Right lung (tissue), 5 donors: ENCODE measurements around the gene ATP5F1E. TPM values are rescaled to one million over a fixed set of nuclear protein-coding genes. Genes with fewer than 3 reads are reported as not detected.
"Not testable (repeated sequence)": the region's sequence is repeated elsewhere in the genome, so short reads cannot be mapped to it uniquely, and the experiment has no call there.

Experiments
- DNase-seq, 2 donors: peaks; one replicate each; pipeline ENCODE4 v3.0.0-alpha.2; 2013
- polyA plus RNA-seq, 5 donors: library from polyadenylated mRNA; unstranded; fragments of 120-200 nt; gene quantifications; one replicate each; pipeline versions ENCODE4 v1.2.1 to v1.2.3, GENCODE V29; 2013; ENCODE audit warnings: inconsistent platforms in 1 of 5, low replicate concordance in 1 of 5; ENCODE audit not compliant: insufficient read length in 5 of 5, insufficient read depth in 1 of 5

ATP5F1E gene
- polyA plus RNA-seq, 5 donors = 156 to 213 (median 203) TPM

DNA sequence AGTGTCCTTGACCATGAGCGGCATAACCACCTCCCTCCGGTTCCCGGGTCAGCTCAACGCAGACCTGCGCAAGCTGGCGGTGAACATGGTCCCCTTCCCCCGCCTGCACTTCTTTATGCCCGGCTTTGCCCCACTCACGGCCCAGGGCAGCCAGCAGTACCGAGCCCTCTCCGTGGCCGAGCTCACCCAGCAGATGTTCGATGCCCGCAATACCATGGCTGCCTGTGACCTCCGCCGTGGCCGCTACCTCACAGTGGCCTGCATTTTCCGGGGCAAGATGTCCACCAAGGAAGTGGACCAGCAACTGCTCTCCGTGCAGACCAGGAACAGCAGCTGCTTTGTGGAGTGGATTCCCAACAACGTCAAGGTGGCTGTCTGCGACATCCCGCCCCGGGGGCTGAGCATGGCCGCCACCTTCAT lies 8.0 kb downstream of the ATP5F1E start:
- DNase-seq = no peak

- no peak for DNase-seq
Measured at GRCh38 chr20:59023616-59024015, 8.5 kb downstream of the ATP5F1E start.

DNA sequence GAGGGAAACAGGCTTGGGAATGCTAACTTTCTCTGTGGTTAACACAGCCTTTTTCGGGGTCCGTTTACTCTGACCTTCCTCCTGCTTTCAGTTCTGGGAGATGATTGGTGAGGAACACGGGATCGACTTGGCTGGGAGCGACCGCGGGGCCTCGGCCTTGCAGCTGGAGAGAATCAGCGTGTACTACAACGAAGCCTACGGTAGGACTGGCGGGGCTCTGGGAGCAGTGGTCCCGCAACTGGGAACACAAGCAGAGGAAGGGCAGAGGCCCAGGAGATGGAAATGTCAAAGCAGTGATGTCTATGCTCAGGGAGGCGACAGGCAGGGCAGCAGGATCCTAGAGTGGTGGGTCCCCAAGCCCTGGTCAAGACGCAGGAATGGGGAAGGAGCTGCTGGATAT lies 9.4 kb downstream of the ATP5F1E start:
- no peak for DNase-seq

- no peak for DNase-seq
Measured at GRCh38 chr20:59020938-59021551, 11.1 kb downstream of the ATP5F1E start.

DNA sequence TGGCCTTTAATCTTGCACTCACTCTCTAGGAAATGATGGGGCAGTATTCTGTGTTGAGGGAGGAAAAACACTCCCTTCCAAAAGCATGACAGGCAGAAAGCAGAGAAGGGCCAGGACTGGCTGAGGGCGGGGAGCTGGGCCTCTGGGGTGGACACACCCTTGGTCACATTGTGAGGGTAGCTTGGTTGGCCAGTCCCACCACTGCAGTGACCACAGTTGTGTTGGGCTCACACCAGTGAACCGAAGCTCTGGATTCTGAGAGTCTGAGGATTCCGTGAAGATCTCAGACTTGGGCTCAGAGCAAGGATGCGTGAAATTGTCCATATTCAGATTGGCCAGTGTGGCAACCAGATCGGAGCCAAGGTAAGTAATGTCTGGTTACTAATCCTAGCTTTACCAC lies 12.9 kb downstream of the ATP5F1E start, which contains the start of gene TUBB1:
Gene TUBB1 (plus strand): TSS at position 213 of the 400 bp plus-strand sequence. CDS start 94 bp downstream, at position 307.
- DNase-seq = no peak

DNA sequence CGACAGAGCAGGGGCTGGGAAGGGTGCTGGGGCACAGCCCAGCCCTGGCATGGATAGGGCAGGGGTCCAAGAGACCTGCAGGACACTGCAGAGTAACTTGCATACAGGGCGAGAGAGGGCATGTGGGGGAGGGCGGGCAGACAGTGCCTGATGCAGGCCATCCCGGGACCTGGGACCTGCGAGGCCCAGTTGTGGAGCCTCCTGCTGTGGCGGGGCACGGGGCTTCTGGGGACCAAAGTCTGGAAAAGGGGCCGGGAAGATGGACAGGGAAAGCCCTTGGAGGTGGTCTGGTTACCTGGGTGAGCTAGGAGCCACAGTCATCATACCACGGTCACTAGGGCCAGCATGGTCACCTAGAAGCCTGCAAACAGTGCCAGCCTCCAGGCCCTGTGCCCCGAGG lies 13.3 kb downstream of the ATP5F1E start:
- no peak for DNase-seq

- no peak for DNase-seq
Measured at GRCh38 chr20:59017493-59018231, 14.5 kb downstream of the ATP5F1E start.

DNA sequence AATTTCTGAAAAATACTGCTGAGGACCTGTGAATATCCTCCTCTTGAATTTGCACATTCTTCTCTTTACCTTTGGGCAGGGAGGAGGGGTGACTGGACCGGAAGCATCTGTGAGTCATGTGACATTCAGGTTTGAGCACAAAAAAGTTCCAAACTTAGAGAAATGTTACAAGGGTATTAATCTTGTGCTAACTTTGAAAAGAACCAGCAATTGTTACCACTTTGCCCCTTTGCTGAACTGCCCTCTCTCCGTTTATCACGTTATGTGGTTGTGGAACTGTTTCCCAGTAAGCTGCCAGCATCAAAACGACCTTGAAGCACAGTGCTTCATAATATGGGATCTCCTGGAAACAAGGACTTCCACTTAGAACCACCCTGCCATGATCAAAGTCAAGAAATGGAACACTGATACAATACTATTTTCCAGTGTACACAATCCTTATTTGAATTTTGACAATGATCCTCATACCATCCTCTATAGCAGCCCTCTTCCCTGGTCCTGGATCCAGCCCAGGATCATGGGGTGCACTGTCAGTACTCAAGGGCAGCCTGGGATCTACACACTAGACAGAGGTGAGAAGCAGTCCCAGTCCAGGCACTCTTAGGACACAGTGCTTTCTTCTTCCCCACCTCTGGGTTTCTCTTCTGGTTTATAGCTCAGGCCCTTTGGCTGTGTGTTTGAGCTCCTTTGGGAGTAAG lies 15.2 kb downstream of the ATP5F1E start:
- DNase-seq = no peak

GRCh38 chr20:59015812-59016711 lies 16.1 kb downstream of the ATP5F1E start:
- DNase-seq = no peak

DNA sequence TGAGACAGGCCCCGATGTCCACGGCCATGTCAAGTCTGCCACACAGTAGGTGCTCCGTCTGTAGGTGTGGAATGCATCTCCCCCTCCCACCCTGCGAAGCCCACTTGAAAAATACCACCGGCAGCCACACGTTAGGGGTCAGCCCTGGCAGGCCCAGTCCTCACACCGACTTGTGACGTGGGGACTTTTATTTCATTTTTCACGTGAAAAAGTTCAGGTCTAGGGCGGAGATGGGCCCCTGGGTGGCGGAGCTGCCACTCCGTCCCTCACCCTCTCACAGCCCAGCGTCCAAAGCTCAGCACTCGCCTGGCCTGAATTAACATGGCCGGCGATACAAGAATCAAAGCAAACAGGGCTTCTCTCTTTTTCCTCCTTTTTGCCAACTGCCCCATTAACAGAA lies 16.7 kb downstream of the ATP5F1E start:
- no peak for DNase-seq

DNA sequence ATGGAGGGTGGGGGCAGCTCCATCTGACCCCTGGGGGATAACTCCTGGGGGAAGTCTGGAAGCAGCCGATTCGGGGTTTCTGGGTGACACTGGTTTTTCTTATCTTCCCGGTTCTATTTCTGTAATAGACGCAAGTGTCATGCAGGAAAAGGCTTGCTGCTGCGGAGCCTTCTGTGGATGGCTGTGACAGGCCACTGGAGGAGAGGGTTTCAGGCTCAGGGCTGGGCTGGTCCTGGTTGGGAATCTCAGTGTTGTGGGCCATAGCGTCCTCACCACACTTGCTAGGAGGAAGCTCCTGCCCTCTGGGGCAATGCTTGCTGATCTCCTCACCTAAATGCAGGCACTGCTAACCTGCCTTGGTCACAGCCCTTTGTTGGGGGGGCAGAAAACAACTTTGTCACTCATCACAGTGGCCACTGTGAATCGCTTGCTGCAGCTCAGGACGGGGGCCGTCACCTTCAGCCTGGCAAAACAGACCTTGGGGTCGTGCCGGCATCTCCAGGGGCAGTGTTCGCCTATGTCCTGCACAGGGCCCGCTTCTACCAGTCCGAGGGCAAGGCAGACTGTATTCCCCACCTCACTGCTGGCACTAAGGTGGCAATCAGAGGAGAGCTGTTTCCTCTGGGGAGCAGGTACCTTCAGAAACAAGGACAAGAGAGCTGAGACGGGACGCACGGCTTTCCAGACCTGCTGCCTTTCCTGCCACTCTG lies 17.3 kb downstream of the ATP5F1E start:
- no peak for DNase-seq

GRCh38 chr20:59013959-59014608 lies 18.1 kb downstream of the ATP5F1E start:
- DNase-seq = no peak

GRCh38 chr20:59013031-59013951 lies 18.8 kb downstream of the ATP5F1E start:
- no peak for DNase-seq

DNA sequence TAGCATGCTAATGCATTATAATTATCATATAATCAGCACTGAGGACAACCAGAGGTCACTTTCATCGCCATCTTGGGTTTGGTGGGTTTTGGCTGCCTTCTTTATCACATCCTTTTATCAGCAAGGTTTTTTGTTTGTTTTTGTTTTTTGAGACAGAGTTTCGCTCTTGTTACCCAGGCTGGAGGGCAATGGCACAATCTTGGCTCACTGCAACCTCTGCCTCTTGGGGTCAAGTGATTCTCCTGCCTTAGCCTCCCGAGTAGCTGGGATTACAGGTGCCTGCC lies 20.3 kb downstream of the ATP5F1E start:
- not testable (repeated sequence) for DNase-seq

DNA sequence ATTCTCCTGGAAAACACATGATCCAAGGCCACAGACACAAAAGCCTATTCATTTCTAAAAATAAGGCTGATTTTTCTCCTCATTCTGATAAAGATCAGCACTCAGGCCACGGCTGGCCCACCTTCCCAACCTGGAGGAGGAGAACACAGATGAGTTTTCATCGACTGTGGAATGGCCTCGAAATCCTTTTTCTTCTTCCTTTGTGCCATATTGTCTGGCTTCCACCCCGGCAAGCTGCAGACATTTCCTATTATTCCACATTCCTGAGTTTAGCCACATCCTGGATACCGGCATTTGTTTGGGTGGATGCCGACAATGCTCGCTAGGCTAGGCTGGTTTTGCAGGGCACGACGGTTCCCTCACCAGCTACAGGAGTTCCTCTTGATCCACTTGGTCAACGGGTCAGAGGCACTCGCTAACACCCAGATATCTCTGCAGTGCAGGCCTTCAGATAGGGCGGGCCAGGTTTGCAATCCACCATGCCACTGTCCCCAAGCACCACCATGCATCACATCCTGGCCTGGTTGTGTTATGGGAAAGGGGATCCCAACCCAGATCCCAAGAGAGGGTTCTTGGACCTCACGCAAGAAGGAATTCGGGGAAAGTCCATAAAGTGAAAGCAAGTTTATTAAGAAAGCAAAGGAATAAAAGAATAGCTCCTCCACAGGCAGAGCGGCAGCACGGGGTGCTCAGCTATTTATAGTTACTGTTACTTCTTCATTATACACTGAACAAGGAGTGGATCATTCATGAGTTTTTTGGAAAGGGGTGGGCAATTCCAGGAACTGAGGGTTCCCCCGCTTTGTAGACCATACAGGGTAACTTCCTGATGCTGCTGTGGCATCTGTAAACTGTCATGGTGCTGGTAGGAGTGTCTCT lies 20.9 kb downstream of the ATP5F1E start:
- peak in 1 of 2 donors; percentile 21 for DNase-seq

GRCh38 chr20:59010321-59010994 lies 21.7 kb downstream of the ATP5F1E start:
- DNase-seq = peak in 1 of 2 donors; percentile 17

GRCh38 chr20:59008715-59009336 lies 23.3 kb downstream of the ATP5F1E start:
- DNase-seq = no peak
